HG03558 (cell line): ENCODE data around the gene LRRC49.
"Not testable (repeated sequence)": the region's sequence is repeated elsewhere in the genome, so short reads cannot be mapped to it uniquely, and the experiment has no call there.

Experiments
- ATAC-seq: cut with Tn5 transposase; IDR thresholded peaks from one replicate; pipeline ENCODE4 v1.9.1; 2021; ENCODE audit warnings: moderate number of reproducible peaks; ENCODE audit not compliant: unreplicated experiment; ENCODE audit errors: extremely low read depth

The LRRC49 gene

GRCh38 chr15:70866982-70867641 lies 25.5 kb upstream of the LRRC49 start:
- no peak for ATAC-seq

DNA sequence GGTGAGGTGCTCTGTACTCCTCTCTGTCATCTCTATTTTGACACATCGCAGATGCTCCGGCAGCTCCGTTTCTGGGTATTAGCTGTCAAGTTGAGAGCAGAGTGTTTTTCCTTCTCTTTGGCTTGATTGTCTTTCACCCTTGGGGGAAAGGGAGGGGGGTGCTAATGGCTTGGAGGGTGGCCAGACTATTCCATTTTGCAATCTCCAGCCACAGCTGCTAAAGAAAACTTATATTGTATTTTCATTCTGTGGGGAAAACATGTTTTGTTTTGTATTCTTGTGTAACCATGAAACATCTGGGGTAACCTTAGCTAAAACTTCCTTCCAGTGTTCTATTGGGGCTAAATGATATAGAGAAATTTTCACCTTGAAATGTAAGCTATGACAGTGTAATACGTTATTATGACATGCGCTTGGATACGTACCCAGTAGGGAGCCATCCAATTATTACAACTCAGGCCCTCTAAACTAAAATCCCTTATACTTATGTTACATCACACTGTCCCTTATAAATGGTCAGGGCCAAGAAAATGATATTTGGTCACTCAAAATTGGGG lies 24.6 kb upstream of the LRRC49 start:
- no peak for ATAC-seq

- no peak for ATAC-seq
These were observed 23.3 kb upstream of the LRRC49 start for GRCh38 chr15:70869346-70869745.

GRCh38 chr15:70870051-70870450 lies 22.6 kb upstream of the LRRC49 start:
- no peak for ATAC-seq

DNA sequence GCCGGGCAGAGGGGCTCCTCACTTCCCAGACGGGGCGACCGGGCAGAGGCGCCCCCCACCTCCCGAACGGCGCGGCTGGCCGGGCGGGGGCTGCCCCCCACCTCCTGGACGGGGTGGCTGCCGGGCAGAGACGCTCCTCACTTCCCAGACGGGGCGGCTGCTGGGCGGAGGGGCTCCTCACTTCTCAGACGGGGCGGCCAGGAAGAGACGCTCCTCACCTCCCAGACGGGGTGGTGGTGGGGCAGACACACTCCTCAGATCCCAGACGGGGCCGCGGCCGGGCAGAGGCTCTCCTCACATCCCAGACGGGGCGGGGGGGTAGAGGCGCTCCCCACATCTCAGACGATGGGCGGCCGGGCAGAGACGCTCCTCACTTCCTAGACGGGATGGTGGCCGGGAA lies 21.1 kb upstream of the LRRC49 start:
- ATAC-seq, result not testable (repeated sequence)

DNA sequence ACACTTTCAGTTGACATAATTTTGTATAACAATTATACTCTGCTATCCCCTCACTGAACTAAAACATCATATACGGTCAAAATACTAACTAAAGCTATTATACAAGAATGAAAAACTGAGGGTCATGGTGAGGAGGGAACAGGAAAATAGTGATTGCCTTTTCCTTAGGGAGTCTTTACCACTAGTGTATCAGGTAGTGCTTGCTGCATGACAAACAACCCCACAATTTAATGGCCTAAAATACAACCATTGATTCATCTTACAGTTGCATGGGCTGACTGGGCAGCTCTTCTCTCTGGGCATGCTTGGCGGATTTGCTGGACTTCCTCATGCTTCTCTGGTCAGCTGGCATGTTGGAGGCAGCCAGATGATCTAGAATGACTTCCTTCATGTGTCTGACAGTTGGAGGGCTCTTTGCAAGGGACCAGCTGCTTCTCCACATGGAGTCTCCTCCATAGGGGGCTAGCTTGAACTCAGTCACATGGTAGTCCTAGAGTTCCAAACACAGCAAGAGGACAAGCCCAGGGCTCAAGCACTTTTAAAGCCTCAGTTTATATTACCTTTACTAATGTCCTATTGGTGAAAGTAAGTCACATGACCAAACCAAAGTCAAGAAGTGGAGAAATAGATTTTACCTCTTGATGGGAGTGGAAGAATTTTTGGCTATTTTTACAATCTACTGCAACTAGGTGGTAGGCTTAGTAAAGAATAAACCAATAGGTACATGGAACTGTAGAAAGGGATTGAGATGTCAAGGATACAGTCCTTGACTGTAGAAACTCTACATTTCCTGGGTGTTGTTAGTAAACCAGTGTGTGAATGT lies 19.2 kb upstream of the LRRC49 start:
- ATAC-seq, result no peak

DNA sequence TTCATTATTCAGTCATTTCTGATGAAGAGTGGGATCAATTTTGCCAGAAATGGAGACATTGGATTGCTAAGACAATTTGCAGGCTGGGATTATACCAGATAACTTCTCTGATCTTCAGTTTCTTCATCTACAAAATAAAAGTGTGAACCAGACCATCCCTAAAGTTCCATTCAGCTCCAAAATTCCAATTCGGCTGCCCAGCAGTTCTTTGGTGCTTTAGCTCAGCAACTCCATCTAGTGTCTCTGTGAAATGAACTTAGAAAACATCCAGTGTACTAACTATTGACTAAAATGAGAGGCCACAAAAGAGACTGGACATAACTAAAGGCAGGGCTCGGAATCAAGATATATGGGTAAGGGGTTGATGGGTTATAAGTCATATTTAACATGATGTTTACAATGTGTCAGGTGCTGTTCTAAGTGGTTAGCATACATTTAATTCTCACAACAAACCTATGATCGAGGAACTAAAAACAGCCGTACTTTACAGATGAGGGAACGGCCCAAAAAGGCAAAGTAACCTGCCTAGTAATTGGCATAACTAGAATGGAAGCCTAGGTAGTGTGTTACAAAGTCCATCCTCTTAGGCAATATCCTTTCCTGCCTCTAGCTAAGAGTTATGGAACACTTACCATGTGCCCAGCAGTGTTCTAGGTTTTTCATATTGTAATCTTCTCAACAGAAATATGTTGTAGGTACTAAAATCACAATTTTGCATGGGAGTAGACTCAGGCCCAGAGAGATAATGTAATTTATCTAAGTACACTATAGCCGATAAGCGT lies 17.4 kb upstream of the LRRC49 start:
- no peak for ATAC-seq

DNA sequence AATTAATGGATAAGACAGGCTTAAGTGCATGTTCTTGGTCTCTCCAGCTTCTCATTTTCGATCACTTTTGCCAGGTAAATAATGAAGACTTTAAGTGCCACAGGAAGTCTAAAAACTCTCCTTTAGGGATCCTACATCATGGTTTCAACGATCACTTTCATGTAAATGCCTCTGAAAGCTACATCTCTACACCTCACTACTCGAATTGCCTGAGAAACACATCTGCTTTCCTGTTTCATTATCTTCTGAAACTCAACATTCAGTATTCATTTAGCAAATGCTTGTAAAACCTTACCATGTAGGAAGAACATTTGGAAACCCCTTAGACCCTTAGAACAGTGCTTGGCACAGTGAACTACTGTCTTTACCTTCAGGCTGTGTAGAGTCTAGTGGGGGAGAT lies 16.6 kb upstream of the LRRC49 start:
- no peak for ATAC-seq

DNA sequence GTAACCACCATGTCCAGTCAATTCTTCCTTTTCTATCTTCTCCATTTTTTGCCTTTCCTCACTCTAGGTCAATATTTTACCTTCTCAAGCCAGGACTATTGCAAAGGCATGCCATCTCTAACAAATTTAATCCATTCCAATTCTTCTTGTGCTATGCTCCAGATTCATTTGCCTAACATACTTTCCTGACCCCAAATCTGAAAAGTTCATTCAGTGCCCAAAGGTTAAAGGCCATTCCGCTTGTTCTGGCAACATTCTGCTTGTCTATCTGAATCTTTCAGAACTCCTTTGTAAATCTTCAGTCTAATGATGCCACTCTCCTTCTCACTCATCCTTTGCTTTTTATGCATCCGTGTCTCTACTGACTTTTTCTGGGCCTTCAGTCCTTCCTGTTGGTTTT lies 15.9 kb upstream of the LRRC49 start:
- ATAC-seq, result no peak

DNA sequence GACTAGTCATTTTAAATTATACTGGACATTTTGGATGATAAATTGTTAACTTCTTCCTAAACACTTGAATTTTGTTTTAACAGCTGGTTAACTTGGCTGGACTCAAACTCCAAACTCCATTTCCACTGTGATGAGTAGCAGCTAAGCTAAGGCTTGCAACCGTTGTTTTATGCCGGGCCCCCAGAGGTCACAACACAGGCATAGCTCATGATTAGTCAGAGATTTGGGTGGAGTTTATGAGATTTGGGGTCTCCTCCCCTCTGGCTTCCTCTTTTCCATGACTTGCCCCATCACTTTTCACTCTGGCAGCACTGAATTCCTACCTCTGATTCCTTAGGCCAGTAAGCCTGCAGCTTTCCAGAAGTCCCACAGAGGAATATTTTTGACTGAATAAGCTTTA lies 13.2 kb upstream of the LRRC49 start:
- no peak for ATAC-seq

DNA sequence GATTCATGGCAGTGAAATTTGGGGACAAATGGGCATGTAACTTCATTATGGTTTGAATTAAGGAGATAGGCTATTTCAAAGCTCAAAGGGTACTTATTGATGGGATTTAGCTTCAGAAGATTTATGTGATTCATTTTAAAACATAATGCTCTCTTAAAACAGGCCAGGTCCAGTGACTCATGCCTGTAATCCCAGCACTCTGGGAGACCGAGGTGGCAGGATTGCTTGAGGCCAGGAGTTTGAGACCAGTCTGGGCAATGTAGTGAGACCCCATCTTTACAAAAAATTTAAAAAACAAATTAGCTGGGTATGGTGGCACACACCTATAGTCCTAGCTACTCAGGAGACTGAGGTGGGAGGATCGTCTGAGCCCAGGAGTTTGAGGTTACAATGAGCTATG lies 11.8 kb upstream of the LRRC49 start:
- no peak for ATAC-seq

- ATAC-seq, result no peak
These were observed 10.3 kb upstream of the LRRC49 start for GRCh38 chr15:70882361-70882760.

GRCh38 chr15:70892912-70893560 lies 410 bp downstream of the LRRC49 start:
- ATAC-seq, result no peak

GRCh38 chr15:70902107-70902506 lies 9.5 kb downstream of the LRRC49 start:
- no peak for ATAC-seq

GRCh38 chr15:70906842-70907241 lies 14.2 kb downstream of the LRRC49 start:
- ATAC-seq, result no peak

GRCh38 chr15:70907784-70908471 lies 15.3 kb downstream of the LRRC49 start:
- no peak for ATAC-seq

DNA sequence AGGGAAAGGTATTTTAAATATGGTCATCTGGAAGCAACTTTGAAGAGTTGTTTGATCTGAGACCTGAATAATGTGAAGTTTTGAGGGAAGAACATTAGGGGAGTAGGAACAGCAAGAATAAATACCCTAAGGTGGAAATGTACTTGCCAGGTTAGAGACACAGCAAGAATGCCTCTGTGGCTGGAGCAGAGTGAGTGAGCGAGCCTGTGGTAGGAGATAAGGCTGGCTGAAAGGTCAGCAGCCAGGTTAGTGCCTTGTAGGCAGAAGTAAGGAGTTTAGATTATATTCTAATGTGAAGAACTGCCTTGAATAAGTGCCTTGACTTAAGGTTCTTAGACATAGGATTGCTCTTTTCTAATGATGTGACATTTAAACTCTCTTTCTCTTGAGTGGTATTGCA lies 18.3 kb downstream of the LRRC49 start:
- no peak for ATAC-seq

DNA sequence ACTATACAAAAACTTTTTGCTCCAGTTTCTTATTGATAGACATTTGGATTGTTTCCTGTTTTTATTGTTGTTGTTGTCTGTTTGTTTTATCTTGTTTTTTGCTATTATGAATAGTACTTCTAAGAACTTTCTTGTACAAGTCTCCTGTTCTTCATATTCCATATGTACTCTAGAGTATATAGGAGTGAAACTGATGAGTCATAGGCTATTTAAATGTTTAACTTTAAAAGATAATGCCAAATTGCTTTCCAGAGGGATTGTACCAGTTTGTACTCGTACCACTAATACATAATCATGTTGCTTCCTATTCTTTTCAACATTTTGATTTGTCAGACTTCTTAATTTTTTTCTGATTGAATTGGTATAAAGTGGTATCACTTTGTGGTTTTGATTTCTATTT lies 19.6 kb downstream of the LRRC49 start:
- no peak for ATAC-seq

DNA sequence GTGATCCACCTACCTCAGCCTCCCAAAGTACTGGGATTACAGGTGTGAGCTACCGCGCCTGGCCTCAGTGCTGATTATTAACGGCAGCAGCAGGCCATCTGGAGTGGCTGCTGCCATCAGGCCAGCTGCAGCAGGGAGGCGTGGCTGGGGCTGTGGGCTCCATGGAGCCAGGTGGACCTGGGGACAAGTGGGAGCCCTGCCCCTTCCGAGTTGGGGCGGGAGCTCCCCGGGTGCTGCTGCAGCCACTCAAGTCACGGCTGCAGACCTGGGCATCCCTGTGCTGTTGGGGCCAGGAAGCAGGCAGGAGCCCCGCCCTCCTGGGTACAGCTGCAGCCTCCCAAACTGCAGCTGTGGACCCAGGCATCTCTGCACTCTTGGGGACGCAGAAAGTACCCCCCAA lies 23.9 kb downstream of the LRRC49 start:
- no peak for ATAC-seq

DNA sequence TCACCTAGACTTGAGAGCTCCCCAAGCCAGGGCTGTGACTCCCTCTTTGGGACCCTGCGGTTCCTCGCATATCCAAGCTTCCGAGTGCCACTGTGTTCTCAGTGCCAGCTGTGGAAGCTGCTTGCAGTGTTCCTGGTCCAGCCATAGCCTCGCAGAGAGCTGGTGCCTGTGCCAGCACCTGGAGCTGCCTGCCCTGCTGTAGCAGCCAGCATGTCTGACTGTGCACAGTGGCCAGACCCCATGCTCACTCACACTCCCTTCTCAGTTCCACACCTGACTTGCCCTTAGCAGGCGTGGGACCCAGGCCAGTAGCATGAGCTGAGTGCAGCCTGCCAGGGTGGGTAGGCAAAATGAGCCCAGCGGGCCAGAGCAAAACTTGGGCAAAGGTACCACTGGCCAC lies 25.3 kb downstream of the LRRC49 start:
- no peak for ATAC-seq
